RCC 7860 (cell line): ENCODE measurements around the gene KLHL14.

Source experiments
- DNase-seq: peaks from one replicate; pipeline ENCODE4 v3.0.0-alpha.2; 2015; ENCODE audit warnings: low spot score
- FAIRE-seq: peaks from 2 replicates; lab custom pipeline; 2012; peaks lifted over from hg19 to GRCh38; lab: Jason Lieb, UNC

The KLHL14 gene

GRCh38 chr18:32770666-32771168, 2.1 kb downstream of the KLHL14 start:
- DNase-seq (no peak), FAIRE-seq (no peak)

- FAIRE-seq, result no peak
- DNase-seq, result no peak
Measured at GRCh38 chr18:32770054-32770665, 2.7 kb downstream of the KLHL14 start.

- no peak for DNase-seq
Measured at GRCh38 chr18:32769586-32770053, 3.2 kb downstream of the KLHL14 start.

GRCh38 chr18:32769071-32769585, 3.7 kb downstream of the KLHL14 start:
- DNase-seq, result no peak
- no peak for FAIRE-seq

More at GRCh38 chr18:32769586-32770053, 3.2 kb downstream of the KLHL14 start:
- FAIRE-seq, result no peak

GRCh38 chr18:32767400-32767799, 5.4 kb downstream of the KLHL14 start:
- DNase-seq (no peak), FAIRE-seq (no peak)

- DNase-seq, result no peak
- FAIRE-seq, result no peak
Measured at GRCh38 chr18:32764611-32765244, 8.1 kb downstream of the KLHL14 start.

DNA sequence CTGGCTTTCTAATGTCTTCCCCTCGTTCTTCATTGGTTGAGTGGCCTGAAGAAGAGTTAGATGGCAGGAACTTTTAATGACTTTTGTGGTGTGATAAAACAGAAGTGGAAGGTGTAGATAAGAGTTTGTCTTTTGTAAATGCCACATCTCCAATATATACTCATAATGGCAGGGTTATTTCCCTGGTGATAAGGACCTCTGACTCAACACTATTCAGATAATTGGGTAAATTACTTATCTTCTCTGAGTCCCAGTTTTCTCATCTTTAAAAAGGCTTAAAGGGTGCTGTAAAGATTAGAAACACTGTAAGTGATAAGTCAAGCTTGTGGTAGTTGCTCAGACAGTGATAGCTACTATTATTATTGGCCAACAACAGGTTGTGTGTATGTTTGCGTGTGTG, 9.5 kb downstream of the KLHL14 start:
- no peak for FAIRE-seq
- no peak for DNase-seq

DNA sequence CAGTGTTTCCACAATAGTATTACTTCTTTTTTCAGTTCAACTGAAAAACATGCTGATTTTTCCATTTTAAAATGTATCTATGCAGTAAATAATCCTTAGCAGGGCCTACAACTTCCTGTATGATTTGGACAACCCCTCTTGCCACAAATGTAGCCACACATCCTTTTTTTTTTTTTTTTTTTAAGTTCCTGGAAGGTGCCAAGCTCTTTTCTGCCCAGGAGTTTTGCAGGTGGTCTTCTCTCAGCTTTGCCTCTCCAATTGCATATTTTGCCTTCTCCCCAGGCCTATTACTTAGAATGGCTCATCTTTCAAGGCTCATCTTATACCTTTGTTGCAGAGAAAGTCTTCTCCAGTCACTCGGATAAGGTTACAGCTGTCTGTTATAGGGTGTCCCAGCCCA, 11.6 kb downstream of the KLHL14 start:
- FAIRE-seq, result no peak
- no peak for DNase-seq

DNA sequence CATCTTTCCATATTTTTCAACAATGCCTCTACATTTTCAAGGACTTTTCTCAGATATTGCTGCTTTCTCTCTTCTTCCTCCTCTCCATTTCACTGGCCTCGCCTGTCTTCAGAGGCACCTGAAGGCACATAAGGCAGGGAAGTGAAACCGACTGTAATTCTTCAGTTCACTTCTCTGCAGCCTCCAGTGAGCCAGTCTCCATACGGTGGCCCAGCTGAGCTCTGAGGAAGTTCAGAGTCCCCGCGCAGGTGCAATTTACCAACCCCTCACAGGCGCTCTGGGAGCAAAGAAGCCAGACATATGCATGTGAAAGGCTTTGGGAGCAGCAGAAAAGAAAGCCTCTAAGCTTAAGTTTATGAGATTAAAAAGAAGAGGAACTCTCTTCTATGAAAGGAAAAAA, 12.4 kb downstream of the KLHL14 start:
- no peak for DNase-seq
- FAIRE-seq, result no peak

GRCh38 chr18:32759611-32760167, 13.1 kb downstream of the KLHL14 start:
- DNase-seq (no peak), FAIRE-seq (no peak)

GRCh38 chr18:32754508-32755263, 18.1 kb downstream of the KLHL14 start:
- DNase-seq, result no peak
- no peak for FAIRE-seq

GRCh38 chr18:32753656-32754260, 19.1 kb downstream of the KLHL14 start:
- no peak for DNase-seq
- FAIRE-seq, result no peak

DNA sequence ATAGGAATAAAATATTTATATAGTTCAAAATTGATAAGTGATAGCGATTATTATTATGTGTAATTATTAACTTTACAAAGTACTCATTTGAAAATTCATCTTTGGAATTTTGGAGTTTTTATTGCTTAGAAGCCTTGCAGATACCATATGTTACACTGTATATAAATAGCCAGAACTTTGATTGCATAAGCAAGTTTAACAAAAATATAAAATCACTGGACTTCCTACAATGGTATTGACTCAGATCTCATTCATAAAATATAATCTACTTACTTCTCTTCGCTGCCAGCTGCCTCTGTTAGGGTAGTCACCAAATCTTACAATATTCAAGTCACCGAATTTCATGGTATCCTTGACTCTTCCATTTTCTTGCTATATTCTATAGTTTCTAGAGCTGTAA, 22.5 kb downstream of the KLHL14 start:
- FAIRE-seq (no peak), DNase-seq (no peak)

GRCh38 chr18:32749809-32750208, 23.0 kb downstream of the KLHL14 start:
- DNase-seq (no peak), FAIRE-seq (no peak)

DNA sequence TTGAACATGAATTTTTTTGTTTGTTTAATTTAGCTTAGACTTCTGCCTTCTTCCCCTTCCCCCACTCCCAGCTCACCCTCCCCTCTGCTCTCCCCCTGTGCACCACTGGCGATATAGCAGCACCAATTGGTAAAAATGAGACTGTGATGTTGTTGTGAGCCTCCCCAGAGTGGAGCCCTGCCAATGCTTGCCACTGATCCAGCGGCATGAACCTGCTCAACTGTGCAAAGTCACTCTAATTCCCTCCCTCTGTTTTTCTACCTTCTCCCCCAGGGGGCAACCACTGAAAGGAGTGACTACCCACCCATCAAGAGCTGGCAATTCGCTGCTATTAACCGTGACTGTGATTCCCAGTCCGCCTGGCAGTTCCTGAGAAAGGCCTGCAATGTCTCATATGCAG, 30.2 kb downstream of the KLHL14 start:
- no peak for FAIRE-seq
- no peak for DNase-seq

DNA sequence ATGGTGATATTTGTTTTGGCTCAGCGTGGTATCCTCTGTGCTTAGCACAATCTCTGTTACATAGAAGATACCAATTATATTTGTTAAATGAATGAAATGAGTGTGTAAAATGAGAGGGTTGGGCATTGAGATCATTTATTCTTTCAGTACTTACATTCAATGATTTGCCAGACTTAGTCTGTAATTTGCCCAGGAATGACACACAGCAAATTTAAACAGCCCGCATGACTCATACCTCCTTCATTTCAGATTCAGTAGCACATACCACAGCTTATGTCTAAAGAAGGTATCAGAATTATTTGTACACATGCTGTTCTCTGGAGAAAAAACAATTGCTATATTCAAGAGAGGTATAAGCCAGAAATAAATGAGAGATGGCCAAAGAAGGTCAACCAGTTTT, 37.0 kb downstream of the KLHL14 start:
- peak; percentile 63 for DNase-seq
- FAIRE-seq, result peak; percentile 92

DNA sequence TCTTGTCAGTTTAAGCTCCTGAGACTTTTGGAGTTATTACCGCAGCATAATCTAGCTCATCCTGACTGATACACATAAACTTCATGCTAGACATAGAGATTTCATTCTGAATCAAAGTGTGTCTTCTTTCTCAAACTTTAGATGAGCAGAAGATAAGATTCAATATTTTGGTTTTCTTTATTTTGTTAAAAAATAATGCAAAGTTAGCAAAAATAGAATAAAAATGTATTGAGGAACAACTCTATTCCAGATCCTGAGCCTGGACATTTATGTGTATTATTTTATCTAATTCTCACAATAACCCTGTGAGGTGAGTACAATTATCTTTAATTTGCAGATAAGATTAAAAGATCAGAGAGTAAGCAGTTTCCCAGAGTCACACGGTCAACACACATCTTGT, 38.4 kb downstream of the KLHL14 start:
- no peak for DNase-seq
- no peak for FAIRE-seq

DNA sequence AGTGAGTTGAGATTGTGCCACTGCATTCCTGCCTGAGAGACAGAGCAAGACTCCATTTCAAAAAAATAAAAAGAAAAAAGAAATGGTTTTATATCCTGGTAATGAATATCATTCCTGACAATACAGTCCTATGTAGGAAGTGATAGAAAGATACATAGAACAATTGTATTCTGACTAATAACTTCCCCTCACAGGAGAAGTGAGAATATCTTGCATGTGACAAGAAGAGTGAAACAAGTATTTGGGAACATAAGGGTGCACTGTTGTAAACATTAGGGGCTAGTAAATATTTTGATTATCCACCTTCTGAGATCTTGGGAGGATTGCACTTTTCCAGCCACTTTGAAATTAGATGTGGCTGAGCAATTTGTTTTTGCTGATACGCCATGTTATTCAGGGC, 40.7 kb downstream of the KLHL14 start:
- DNase-seq (no peak), FAIRE-seq (no peak)

DNA sequence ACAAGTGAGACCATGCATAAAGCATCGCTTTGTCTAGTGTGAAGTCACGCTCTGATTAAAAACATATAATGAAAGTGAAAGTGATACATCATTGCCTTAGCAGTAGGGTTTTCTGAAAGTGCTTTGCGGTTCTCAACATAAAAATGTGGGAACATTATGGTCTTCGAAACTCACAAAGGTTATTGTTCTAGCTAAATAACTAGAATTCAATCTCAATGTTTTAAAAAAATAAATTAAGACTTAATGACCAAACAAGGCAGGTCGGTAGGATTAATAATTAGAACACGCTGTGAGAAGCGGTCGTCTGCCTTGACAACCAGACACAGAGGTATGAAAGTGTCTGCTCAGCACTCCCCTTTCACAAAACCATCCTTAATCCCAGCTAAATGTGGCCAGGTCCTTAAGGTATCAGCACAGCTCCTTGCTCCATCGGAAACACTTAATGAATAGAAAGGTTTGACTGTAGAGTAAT, 42.2 kb downstream of the KLHL14 start:
- FAIRE-seq (peak; percentile 77), DNase-seq (peak; percentile 44)

GRCh38 chr18:32730068-32730467, 42.8 kb downstream of the KLHL14 start:
- FAIRE-seq, result no peak

More at GRCh38 chr18:32730068-32730467, 42.8 kb downstream of the KLHL14 start:
- no peak for DNase-seq
